Measurements from ENCODE around the gene CDPF1. TPM values are rescaled to one million over a fixed set of nuclear protein-coding genes. Genes with fewer than 3 reads are reported as not detected.
A peak's percentile ranks its signal among the peaks of the same experiment; 100 is the strongest.

CDPF1 gene
- total RNA-seq (ENCODE audit: low replicate concordance) = 10.8 and 12.9 TPM in 2 replicates
- long read RNA-seq, partial matches to known transcripts = 1 of 9 reads
- long read RNA-seq, other reads (novel, unspliced or antisense) = 2 of 9 reads

GRCh38 chr22:46250035-46250782 lies at the start of gene CDPF1:
Gene CDPF1, minus strand, starts transcription at chr22:46250293. Its CDS starts 2,009 bp downstream, at chr22:46248284.
- Mint-ChIP-seq H3K27ac (peak within 1 kb of the TSS; percentile 62), H3K36me3 (no peaks in the 10 kb centered on the region), H3K9me3 (peaks cover 6% of the 10 kb centered on the region), H3K27me3 (peaks cover 4% of the 10 kb centered on the region), H3K4me3 (peak within 1 kb of the TSS; percentile 85), H3K4me1 (ENCODE audit: unreplicated experiment) (peaks cover 11% of the 10 kb centered on the region)
- peak; percentile 89 for DNase-seq (ENCODE audit: extremely low spot score, unreplicated experiment)
- no peak for TF ChIP-seq CTCF (conservative IDR thresholded peaks at IDR 0.05)

GRCh38 chr22:46299101-46299500 lies 49.0 kb upstream of the CDPF1 start:
- H3K9me3 Mint-ChIP-seq = no peaks in the 10 kb centered on the region
- DNase-seq (ENCODE audit: extremely low spot score, unreplicated experiment) = no peak
- H3K27me3 Mint-ChIP-seq = peaks cover 9% of the 10 kb centered on the region
- TF ChIP-seq CTCF (conservative IDR thresholded peaks at IDR 0.05) = no peak
- H3K4me1 Mint-ChIP-seq (ENCODE audit: unreplicated experiment) = peaks cover 39% of the 10 kb centered on the region
- H3K4me3 Mint-ChIP-seq = peak overlapping the region; percentile 83
- peaks cover 22% of the 10 kb centered on the region for H3K36me3 Mint-ChIP-seq
- H3K27ac Mint-ChIP-seq = peak overlapping the region; percentile 36

GRCh38 chr22:46297151-46297812 lies 47.2 kb upstream of the CDPF1 start:
- H3K36me3 Mint-ChIP-seq = peaks cover 18% of the 10 kb centered on the region
- TF ChIP-seq CTCF (conservative IDR thresholded peaks at IDR 0.05) = no peak
- no peak overlapping the region for H3K27ac Mint-ChIP-seq
- DNase-seq (ENCODE audit: extremely low spot score, unreplicated experiment) = no peak
- no peaks in the 10 kb centered on the region for H3K9me3 Mint-ChIP-seq
- peaks cover 9% of the 10 kb centered on the region for H3K27me3 Mint-ChIP-seq
- peaks cover 40% of the 10 kb centered on the region for H3K4me1 Mint-ChIP-seq (ENCODE audit: unreplicated experiment)
- peak overlapping the region; percentile 88 for H3K4me3 Mint-ChIP-seq

- H3K4me1 Mint-ChIP-seq (ENCODE audit: unreplicated experiment) = peaks cover 40% of the 10 kb centered on the region
- H3K9me3 Mint-ChIP-seq = no peaks in the 10 kb centered on the region
- peaks cover 20% of the 10 kb centered on the region for H3K36me3 Mint-ChIP-seq
- peaks cover 9% of the 10 kb centered on the region for H3K27me3 Mint-ChIP-seq
- H3K4me3 Mint-ChIP-seq = peak within 1 kb of the TSS; percentile 95
- peak; percentile 97 for DNase-seq (ENCODE audit: extremely low spot score, unreplicated experiment)
- H3K27ac Mint-ChIP-seq = peak within 1 kb of the TSS; percentile 98
- no peak for TF ChIP-seq CTCF (conservative IDR thresholded peaks at IDR 0.05)
These were observed 46.4 kb upstream of the CDPF1 start, which contains the start of gene GTSE1 for GRCh38 chr22:46296257-46297150. Gene GTSE1, plus strand, starts transcription at chr22:46296870. Its CDS starts 531 bp downstream, at chr22:46297401.

GRCh38 chr22:46295277-46295971 lies 45.3 kb upstream of the CDPF1 start:
- H3K27me3 Mint-ChIP-seq = peaks cover 9% of the 10 kb centered on the region
- no peak for DNase-seq (ENCODE audit: extremely low spot score, unreplicated experiment)
- peaks cover 12% of the 10 kb centered on the region for H3K36me3 Mint-ChIP-seq
- peaks cover 40% of the 10 kb centered on the region for H3K4me1 Mint-ChIP-seq (ENCODE audit: unreplicated experiment)
- no peak for TF ChIP-seq CTCF (conservative IDR thresholded peaks at IDR 0.05)
- peak overlapping the region; percentile 95 for H3K4me3 Mint-ChIP-seq
- H3K9me3 Mint-ChIP-seq = no peaks in the 10 kb centered on the region
- peak overlapping the region; percentile 38 for H3K27ac Mint-ChIP-seq

Measured in type B pancreatic cell (in vitro differentiated cells).